HFF-Myc (cell line): ENCODE results near the gene EMC9.

Experiments used
- DNase-seq: peaks from one replicate; pipeline ENCODE4 v3.0.0-alpha.2; 2011; ENCODE audit warnings: low read depth; ENCODE audit errors: extremely low read depth
- H3K4me3 ChIP-seq: replicated peaks from 2 replicates; pipeline ENCODE4 v1.5.1; 2011; ENCODE audit warnings: low read depth, mild to moderate bottlenecking, control low read depth, low read length
- TF ChIP-seq, protein P1 (sequence below): IDR thresholded peaks from 2 replicates; pipeline ENCODE4 v1.5.1; 2012; ENCODE audit warnings: mild to moderate bottlenecking, low read depth, low read length, control low read depth; ENCODE audit errors: missing control alignments

The EMC9 gene

DNA sequence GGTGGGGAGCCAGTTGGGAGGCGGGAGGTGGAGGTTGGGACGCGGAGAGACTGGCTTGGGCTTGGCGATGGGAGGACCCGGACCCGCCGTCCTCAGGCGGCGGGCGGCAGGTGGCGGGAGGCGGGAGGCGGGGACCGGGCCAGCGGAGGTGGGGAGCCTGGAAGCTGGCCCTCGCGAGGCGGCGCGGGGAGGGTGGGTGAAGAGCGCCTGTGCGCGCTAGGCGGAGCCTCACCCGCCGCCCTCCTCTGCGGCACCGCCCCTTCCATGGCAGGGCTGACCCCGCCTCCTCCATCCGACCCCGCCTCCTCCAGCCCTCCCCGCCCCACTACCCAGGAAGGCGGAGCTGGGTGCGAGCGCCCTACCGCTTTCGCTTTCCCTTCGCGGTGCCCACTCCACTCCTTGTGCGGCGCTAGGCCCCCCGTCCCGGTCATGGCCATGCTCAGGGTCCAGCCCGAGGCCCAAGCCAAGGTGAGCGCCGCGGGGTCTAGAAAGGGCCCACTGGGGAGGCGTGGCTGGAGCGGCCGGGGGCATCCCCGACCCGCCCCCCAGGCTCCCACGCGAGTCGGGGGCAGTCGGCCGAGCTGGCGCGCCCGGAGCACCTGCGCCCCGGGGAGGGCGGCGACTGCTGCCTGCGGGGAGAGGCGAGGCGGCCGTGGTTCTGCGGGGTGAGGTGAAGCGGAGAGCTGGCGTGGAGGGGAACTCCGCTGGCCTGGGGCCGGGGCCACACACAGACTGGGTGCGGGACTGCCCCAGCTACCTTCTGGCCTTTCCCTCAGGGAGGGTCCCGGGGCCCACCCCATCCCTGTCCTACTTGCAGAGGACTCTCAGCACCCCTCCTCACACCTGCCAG is 5.3 kb downstream of the EMC9 start, which contains the start of gene PSME1:
Gene PSME1, plus strand, starts transcription at position 361 of the 850 bp plus-strand sequence. Its CDS starts 69 bp downstream, at position 430.
- peak; percentile 44 for DNase-seq
- H3K4me3 ChIP-seq, result peak within 1 kb of the TSS; percentile 79
- TF ChIP-seq, protein P1, sequence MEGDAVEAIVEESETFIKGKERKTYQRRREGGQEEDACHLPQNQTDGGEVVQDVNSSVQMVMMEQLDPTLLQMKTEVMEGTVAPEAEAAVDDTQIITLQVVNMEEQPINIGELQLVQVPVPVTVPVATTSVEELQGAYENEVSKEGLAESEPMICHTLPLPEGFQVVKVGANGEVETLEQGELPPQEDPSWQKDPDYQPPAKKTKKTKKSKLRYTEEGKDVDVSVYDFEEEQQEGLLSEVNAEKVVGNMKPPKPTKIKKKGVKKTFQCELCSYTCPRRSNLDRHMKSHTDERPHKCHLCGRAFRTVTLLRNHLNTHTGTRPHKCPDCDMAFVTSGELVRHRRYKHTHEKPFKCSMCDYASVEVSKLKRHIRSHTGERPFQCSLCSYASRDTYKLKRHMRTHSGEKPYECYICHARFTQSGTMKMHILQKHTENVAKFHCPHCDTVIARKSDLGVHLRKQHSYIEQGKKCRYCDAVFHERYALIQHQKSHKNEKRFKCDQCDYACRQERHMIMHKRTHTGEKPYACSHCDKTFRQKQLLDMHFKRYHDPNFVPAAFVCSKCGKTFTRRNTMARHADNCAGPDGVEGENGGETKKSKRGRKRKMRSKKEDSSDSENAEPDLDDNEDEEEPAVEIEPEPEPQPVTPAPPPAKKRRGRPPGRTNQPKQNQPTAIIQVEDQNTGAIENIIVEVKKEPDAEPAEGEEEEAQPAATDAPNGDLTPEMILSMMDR, result no peak

DNA sequence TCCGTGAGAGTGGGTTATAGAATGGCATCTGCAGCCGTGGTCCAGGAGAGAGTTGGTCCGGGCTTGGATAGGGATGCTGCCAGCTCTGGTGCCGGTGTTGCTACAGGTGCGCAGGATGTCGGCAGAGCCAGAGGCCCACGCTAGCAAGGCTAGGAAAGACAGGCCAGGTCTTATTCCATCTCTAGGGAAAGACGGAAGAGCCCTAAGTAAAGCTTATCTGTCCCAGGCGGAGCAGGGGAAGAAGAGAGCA is 5.9 kb downstream of the EMC9 start:
- TF ChIP-seq, protein P1, result no peak
- no peak for DNase-seq
- H3K4me3 ChIP-seq, result peak overlapping the region; percentile 79

DNA sequence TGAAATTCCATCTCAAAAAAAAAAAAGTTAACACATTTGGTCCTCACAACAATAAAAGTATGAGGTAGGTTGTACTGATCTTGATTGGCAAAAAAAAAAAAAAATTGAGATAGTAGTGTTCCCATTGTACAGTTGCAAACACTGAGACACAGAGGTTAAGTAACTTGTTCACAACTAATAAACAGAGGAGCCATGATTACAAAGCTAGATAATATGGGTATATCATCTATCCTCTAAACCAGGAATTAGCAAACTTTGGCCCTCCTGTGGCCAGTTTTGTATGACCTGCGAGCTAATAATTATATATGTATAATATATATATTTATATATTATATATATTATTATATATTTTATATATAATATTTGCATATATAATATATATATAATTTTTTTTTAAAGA is 7.7 kb downstream of the EMC9 start:
- no peak overlapping the region for H3K4me3 ChIP-seq
- DNase-seq, result no peak
- TF ChIP-seq, protein P1, result no peak

DNA sequence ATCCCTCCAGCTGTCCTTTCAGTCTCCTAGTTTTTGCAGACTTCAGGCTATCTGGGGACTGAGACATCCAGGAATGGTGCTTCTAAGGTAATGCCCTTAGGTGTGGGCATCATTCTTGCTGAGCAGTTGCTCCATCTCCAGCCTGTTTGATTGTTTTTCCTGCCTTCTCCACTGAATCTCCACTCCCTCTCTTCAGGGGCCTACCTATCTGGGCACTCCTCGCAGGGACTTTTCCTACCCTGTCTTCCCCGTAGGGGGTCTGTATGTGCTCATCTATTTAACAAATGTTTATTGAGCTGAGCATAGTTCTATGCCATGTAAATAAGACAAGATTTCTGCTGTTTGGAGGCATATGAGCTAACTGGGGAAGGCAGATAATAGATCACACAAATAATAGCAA is 8.4 kb downstream of the EMC9 start:
- DNase-seq, result no peak
- no peak overlapping the region for H3K4me3 ChIP-seq
- TF ChIP-seq, protein P1, result no peak

DNA sequence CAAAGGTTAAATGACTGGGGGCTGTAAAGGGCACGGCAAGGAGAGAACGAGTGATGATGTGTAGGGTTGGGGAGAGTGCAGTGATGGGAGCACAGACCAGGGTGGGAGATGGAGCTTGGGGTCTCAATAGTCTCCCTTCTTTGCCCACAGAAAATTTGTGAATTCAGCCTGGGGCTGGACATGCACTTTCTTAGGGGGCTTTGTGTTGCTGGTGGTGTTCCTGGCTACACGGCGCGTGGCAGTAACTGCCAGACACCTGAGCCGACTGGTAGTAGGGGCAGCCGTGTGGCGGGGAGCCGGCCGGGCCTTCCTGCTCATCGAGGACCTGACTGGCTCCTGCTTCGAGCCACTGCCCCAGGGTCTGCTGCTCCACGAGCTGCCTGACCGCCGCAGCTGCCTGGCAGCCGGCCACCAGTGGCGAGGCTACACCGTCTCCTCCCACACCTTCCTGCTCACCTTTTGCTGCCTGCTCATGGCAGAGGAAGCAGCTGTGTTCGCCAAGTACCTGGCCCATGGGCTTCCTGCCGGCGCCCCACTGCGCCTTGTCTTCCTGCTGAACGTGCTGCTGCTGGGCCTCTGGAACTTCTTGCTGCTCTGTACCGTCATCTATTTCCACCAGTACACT is 9.2 kb downstream of the EMC9 start:
- no peak for DNase-seq
- TF ChIP-seq, protein P1, result no peak
- H3K4me3 ChIP-seq, result no peak overlapping the region

DNA sequence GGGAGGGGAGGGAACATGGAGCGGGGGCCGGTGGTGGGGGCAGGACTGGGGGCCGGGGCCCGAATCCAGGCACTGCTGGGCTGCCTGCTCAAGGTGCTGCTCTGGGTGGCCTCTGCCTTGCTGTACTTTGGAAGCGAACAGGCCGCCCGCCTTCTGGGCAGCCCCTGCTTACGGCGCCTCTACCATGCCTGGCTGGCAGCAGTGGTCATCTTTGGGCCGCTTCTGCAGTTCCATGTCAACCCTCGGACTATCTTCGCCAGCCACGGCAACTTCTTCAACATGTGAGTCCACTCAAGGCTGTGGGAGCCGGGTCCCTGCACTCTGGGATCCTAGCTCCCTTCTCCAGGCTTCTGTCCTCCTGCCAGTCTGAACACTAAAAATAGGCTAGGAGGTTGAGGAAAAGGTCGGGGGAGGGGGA is 9.8 kb downstream of the EMC9 start:
- TF ChIP-seq, protein P1, result no peak
- no peak overlapping the region for H3K4me3 ChIP-seq
- DNase-seq, result no peak
